ENCODE data around the gene C19orf85.

DNA sequence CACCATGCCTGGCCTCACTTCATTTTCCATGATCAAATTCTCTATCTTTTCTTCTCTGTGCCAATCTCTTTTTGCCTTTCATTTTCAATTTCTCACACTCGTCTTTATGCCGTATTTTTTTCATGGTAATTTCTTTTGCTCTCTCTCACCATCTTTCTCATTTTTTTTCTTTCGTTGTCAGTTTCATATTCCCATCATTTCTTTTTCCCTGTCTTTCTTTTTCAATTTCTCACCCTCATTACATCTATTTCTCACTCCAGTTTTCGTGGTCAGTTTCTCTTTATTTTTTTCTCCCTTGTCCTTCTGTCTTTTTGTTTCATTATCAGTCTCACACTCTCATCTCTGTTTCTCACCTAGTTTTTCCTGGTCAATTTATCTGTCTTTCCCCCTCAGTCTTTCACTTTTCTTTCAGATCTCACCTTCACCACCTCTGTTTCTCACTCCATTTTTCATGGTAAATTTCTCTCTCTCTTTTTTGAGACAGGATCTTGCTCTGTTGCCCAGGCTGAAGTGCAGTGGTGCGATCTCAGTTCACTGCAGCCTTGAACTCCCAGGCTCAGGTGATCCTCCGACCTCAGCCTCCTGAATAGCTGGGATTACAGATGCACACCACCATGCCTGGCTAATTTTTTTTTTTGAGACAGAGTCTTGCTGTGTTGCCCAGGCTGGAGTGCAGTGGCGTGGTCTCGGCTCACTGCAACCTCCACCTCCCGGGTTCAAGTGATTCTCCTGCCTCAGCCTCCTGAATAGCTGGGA, 37.8 kb upstream of the C19orf85 start:
- TF ChIP-seq, protein P1, sequence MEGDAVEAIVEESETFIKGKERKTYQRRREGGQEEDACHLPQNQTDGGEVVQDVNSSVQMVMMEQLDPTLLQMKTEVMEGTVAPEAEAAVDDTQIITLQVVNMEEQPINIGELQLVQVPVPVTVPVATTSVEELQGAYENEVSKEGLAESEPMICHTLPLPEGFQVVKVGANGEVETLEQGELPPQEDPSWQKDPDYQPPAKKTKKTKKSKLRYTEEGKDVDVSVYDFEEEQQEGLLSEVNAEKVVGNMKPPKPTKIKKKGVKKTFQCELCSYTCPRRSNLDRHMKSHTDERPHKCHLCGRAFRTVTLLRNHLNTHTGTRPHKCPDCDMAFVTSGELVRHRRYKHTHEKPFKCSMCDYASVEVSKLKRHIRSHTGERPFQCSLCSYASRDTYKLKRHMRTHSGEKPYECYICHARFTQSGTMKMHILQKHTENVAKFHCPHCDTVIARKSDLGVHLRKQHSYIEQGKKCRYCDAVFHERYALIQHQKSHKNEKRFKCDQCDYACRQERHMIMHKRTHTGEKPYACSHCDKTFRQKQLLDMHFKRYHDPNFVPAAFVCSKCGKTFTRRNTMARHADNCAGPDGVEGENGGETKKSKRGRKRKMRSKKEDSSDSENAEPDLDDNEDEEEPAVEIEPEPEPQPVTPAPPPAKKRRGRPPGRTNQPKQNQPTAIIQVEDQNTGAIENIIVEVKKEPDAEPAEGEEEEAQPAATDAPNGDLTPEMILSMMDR (tag by site-specific recombination; IDR thresholded peaks at IDR 0.05), result no peak
- TF ChIP-seq ZNF169 (tag by site-specific recombination; IDR thresholded peaks at IDR 0.05) (no peak), ZNF501 (tag by site-specific recombination; IDR thresholded peaks at IDR 0.05) (no peak), ZNF274 (IDR thresholded peaks at IDR 0.05; ENCODE audit: low read length) (no peak), ZNF274 (tag by site-specific recombination; IDR thresholded peaks at IDR 0.05; ENCODE audit: borderline replicate concordance) (no peak), PBX3 (CRISPR knock-in tag; IDR thresholded peaks at IDR 0.05) (no peak), ZNF184 (tag by site-specific recombination; IDR thresholded peaks at IDR 0.05) (no peak), REST (tag by site-specific recombination; IDR thresholded peaks at IDR 0.05) (no peak), ZNF660 (tag by site-specific recombination; IDR thresholded peaks at IDR 0.05) (no peak), TCF7L2 (IDR thresholded peaks at IDR 0.05; ENCODE audit: borderline replicate concordance, low read depth, low read length) (no peak), ZNF24 (tag by site-specific recombination; IDR thresholded peaks at IDR 0.05) (no peak), ZSCAN30 (tag by site-specific recombination; IDR thresholded peaks at IDR 0.05) (no peak), ZNF239 (tag by site-specific recombination; IDR thresholded peaks at IDR 0.05) (no peak), ZNF645 (tag by site-specific recombination; IDR thresholded peaks at IDR 0.05) (no peak)
- TF ChIP-seq, protein P2, sequence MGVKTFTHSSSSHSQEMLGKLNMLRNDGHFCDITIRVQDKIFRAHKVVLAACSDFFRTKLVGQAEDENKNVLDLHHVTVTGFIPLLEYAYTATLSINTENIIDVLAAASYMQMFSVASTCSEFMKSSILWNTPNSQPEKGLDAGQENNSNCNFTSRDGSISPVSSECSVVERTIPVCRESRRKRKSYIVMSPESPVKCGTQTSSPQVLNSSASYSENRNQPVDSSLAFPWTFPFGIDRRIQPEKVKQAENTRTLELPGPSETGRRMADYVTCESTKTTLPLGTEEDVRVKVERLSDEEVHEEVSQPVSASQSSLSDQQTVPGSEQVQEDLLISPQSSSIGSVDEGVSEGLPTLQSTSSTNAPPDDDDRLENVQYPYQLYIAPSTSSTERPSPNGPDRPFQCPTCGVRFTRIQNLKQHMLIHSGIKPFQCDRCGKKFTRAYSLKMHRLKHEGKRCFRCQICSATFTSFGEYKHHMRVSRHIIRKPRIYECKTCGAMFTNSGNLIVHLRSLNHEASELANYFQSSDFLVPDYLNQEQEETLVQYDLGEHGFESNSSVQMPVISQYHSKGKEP (tag by site-specific recombination; IDR thresholded peaks at IDR 0.05), result no peak
